Calu3 (cell line): ENCODE data around the gene ZC3H8. TPM values are rescaled to one million over a fixed set of nuclear protein-coding genes. Genes with fewer than 3 reads are reported as not detected.

Experiments
- BruUV-seq: library from RNA; stranded (reverse); fragments of 400-500 nt; replicated peaks from 2 replicates; lab custom pipeline; 2021; lab: Mats Ljungman, UMichigan
- CTCF ChIA-PET: fragments of 300-600 bp; sonication (Branson Sonifier 250); formaldehyde crosslinking; loops from one replicate; lab custom pipeline; 2022; ENCODE audit warnings: antibody characterized with exemption; lab: Charles Lee
- DNase-seq: peaks from one replicate; pipeline ENCODE4 v3.0.0; 2022
- H3K27ac Mint-ChIP-seq: one replicate; pipeline ENCODE4 v1.8.0; 2022; ENCODE audit warnings: mixed read lengths; ENCODE audit not compliant: unreplicated experiment
- H3K27me3 Mint-ChIP-seq: one replicate; pipeline ENCODE4 v1.8.0; 2022; ENCODE audit warnings: mixed read lengths; ENCODE audit not compliant: unreplicated experiment
- H3K36me3 Mint-ChIP-seq: one replicate; pipeline ENCODE4 v1.8.0; 2022; ENCODE audit warnings: mild to moderate bottlenecking, moderate library complexity, mixed read lengths; ENCODE audit not compliant: insufficient read depth, unreplicated experiment
- H3K4me1 Mint-ChIP-seq: one replicate; pipeline ENCODE4 v1.8.0; 2022; ENCODE audit warnings: mild to moderate bottlenecking, low read depth, mixed read lengths; ENCODE audit not compliant: unreplicated experiment
- H3K4me3 Mint-ChIP-seq: one replicate; pipeline ENCODE4 v1.8.0; 2022; ENCODE audit warnings: mild to moderate bottlenecking, low read depth, moderate library complexity, mixed read lengths; ENCODE audit not compliant: unreplicated experiment
- H3K9me3 Mint-ChIP-seq: one replicate; pipeline ENCODE4 v1.8.0; 2022; ENCODE audit warnings: low read depth, mixed read lengths; ENCODE audit not compliant: unreplicated experiment
- intact Hi-C: fragments of 100-400 bp; cut with micrococcal nuclease; formaldehyde crosslinking; loops from one replicate; pipeline ENCODE4 v1.10.0; 2022; ENCODE audit not compliant: unreplicated experiment
- total RNA-seq: library from RNA; stranded (reverse); gene quantifications from 2 replicates; pipeline ENCODE4 v1.2.3, GENCODE V29; 2022
- TF ChIP-seq, protein P1 (sequence below): fragments of 200-600 bp; IDR thresholded peaks from one replicate; pipeline ENCODE4 v1.8.0; 2022; ENCODE audit warnings: antibody characterized with exemption; ENCODE audit not compliant: unreplicated experiment

ZC3H8 gene
- total RNA-seq, 1 experiment from 2014 or later = 14.1 TPM

DNA sequence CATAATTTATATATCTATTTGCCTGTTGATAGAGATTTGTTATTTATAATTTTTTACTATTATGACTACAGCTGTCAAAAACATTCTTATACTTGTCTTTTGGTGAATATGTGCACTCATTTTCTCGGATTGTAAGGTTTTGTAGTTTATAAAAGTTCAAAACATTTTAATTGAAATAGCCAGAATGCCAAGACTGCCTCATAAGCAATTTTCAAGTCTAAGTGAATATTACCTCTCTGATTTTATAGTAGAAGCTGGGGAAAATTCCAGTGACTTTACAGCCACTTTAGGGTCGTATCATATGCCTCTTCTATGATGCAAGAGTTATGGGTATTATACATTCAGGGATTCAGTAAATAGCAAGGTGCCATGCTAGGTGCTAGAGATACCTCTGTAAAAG is 41.6 kb upstream of the ZC3H8 start:
- Mint-ChIP-seq H3K4me3 (no peak overlapping the region), H3K27me3 (no peaks in the 10 kb centered on the region), H3K4me1 (peaks cover 11% of the 10 kb centered on the region), H3K36me3 (no peaks in the 10 kb centered on the region), H3K9me3 (no peaks in the 10 kb centered on the region), H3K27ac (no peak overlapping the region)
- no peak for DNase-seq
- TF ChIP-seq, protein P1, sequence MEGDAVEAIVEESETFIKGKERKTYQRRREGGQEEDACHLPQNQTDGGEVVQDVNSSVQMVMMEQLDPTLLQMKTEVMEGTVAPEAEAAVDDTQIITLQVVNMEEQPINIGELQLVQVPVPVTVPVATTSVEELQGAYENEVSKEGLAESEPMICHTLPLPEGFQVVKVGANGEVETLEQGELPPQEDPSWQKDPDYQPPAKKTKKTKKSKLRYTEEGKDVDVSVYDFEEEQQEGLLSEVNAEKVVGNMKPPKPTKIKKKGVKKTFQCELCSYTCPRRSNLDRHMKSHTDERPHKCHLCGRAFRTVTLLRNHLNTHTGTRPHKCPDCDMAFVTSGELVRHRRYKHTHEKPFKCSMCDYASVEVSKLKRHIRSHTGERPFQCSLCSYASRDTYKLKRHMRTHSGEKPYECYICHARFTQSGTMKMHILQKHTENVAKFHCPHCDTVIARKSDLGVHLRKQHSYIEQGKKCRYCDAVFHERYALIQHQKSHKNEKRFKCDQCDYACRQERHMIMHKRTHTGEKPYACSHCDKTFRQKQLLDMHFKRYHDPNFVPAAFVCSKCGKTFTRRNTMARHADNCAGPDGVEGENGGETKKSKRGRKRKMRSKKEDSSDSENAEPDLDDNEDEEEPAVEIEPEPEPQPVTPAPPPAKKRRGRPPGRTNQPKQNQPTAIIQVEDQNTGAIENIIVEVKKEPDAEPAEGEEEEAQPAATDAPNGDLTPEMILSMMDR = no peak
- no TSS peak for BruUV-seq
- CTCF ChIA-PET = no interaction called here
- intact Hi-C loops = no loop called here

DNA sequence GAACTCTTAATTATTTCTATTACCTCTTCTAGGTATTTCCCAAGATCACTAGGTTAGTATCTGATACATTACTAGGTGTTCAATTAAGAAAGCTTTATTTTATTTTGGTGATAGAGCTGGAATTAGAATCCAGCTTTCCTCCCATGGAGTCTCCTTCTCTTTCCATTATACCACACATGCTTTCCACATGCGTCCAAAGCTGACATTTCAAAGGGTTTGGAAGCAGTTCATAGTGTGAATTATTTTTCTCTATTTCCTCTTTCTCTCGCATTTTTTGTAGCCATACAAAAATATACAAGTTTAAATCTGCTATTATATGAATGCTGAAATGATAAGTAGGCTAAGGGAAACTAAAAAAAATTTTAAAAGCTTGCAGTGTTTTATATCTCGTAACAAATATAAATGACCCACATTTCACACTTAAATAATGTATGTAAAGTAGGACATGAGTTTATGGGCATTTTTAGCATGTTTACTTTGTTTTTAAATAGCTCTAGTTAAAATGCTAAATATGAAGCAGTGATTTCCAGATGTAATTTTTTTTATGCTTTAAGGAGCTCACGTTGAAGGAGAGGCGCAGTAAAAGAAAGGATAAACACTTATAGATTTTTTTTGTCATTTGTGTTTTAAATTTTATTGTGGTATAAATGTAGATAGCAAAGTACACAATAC is 40.7 kb upstream of the ZC3H8 start:
- H3K4me3 Mint-ChIP-seq = no peak overlapping the region
- TF ChIP-seq, protein P1 = no peak
- H3K9me3 Mint-ChIP-seq = no peaks in the 10 kb centered on the region
- DNase-seq = no peak
- no TSS peak for BruUV-seq
- no peaks in the 10 kb centered on the region for H3K27me3 Mint-ChIP-seq
- intact Hi-C loops = no loop called here
- peaks cover 3% of the 10 kb centered on the region for H3K4me1 Mint-ChIP-seq
- H3K27ac Mint-ChIP-seq = no peak overlapping the region
- CTCF ChIA-PET = no interaction called here
- H3K36me3 Mint-ChIP-seq = no peaks in the 10 kb centered on the region

DNA sequence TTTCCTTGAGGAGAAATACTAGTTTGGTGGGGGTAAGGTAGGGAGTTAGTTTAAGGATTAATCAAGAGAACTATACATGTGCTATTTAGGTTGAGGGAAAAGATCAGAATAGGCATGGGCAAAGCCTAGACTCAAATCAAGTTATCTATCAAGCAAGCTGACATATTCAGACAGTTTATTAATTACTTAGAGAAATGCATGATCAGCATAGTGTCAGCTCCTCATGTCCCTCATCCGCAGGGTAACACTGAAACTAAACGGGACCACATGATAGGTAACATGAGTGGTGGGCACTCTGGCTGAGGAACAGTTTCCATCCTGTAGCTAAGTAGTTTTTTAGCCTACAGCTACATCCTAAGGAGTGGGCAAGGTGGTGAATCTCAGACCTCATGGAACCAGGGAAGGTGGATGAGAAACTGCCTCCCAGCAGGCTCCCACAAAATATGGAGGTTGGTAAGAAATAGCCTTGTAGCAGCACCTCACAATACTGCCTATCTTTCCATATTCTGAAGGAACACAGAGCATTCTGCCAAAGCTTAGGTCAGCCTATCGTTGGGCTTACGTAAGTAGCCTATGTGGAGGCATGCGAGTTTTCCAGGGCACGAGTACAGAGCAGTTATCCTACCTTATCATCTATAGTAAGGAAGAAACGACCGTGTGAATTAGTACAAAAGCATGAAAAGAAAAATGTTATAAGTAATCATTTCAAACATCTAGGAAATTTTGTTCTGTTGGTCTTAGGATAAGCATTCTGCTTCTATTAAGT is 39.0 kb upstream of the ZC3H8 start:
- BruUV-seq = no TSS peak
- intact Hi-C loops = no loop called here
- no peak overlapping the region for H3K4me3 Mint-ChIP-seq

DNA sequence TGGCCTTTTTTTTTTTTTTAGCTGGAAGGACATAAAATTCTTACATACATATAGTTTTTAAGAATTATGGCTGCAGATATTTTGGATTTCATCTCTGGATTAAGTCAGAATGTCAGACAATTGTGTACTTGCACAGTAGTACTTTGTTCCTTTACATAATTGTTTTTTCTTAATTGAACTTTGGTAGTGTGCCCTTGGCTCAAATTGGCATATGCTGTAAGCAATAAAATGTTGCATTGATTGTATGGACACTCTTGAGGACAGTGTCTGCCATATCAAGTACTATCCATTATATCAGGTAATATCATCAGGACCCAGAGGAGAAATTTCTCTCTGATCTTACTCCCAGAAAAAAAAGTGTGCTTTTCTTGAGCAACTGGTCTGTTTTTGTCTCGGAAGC is 35.8 kb upstream of the ZC3H8 start:
- no peaks in the 10 kb centered on the region for H3K4me1 Mint-ChIP-seq
- no TSS peak for BruUV-seq
- no peaks in the 10 kb centered on the region for H3K27me3 Mint-ChIP-seq
- TF ChIP-seq, protein P1 = no peak
- no peaks in the 10 kb centered on the region for H3K36me3 Mint-ChIP-seq
- CTCF ChIA-PET = interaction anchor here (0.7 kb wide), 1 partner anchor 630 kb away, joined by 3 read pairs; no protein-coding TSS in a partner anchor
- H3K9me3 Mint-ChIP-seq = no peaks in the 10 kb centered on the region
- no peak for DNase-seq
- intact Hi-C loops = no loop called here
- no peak overlapping the region for H3K27ac Mint-ChIP-seq
- H3K4me3 Mint-ChIP-seq = no peak overlapping the region

More for the DNA sequence above, 39.0 kb upstream of the ZC3H8 start:
- H3K27ac Mint-ChIP-seq = no peak overlapping the region
- H3K27me3 Mint-ChIP-seq = no peaks in the 10 kb centered on the region
- no peak for DNase-seq
- H3K36me3 Mint-ChIP-seq = no peaks in the 10 kb centered on the region
- H3K9me3 Mint-ChIP-seq = no peaks in the 10 kb centered on the region
- TF ChIP-seq, protein P1 = no peak
- H3K4me1 Mint-ChIP-seq = no peaks in the 10 kb centered on the region
- CTCF ChIA-PET = no interaction called here
